H1 (cell line): Measurements from ENCODE around the gene PNMA6A. TPM values are rescaled to one million over a fixed set of nuclear protein-coding genes. Genes with fewer than 3 reads are reported as not detected.
"Not testable (repeated sequence)": the region's sequence is repeated elsewhere in the genome, so short reads cannot be mapped to it uniquely, and the experiment has no call there.

Experiments used
- CTCF ChIA-PET: fragments of 300-600 bp; sonication (Branson Sonifier 250); formaldehyde crosslinking; loops from one replicate; lab custom pipeline; 2021; ENCODE audit not compliant: partially characterized antibody; lab: Charles Lee
- POLR2A ChIA-PET: fragments of 300-600 bp; sonication (Branson Sonifier 250); formaldehyde crosslinking; loops from one replicate; lab custom pipeline; 2021; ENCODE audit warnings: inconsistent platforms; ENCODE audit not compliant: partially characterized antibody; lab: Charles Lee
- DNase-seq, 2 experiments: peaks; one replicate each; pipeline versions ENCODE4 v3.0.0 to v3.0.0-alpha.2; 2010 to 2022; ENCODE audit warnings: low spot score in 2 of 2, low read depth in 1 of 2, mixed read lengths in 1 of 2
- FAIRE-seq: peaks from 2 replicates; lab custom pipeline; 2011; peaks lifted over from hg19 to GRCh38; lab: Jason Lieb, UNC
- H2AFZ ChIP-seq: 2 replicates; pipeline ENCODE4 v1.8.1; 2012; ENCODE audit warnings: low read length, inconsistent platforms
- H2AK5ac ChIP-seq: 2 replicates; pipeline ENCODE4 v1.6.1; 2013; ENCODE audit warnings: low read depth, low read length
- H2BK120ac ChIP-seq: replicated peaks from 2 replicates; pipeline ENCODE3; 2013; ENCODE audit warnings: low read depth, low read length, inconsistent platforms
- H2BK12ac ChIP-seq: 2 replicates; pipeline ENCODE4 v1.6.1; 2013; ENCODE audit warnings: low read depth, low read length
- H2BK15ac ChIP-seq: 2 replicates; pipeline ENCODE4 v1.6.1; 2013; ENCODE audit warnings: low read length
- H2BK20ac ChIP-seq: 2 replicates; pipeline ENCODE4 v1.6.1; 2013; ENCODE audit warnings: low read length
- H2BK5ac ChIP-seq: 2 replicates; pipeline ENCODE4 v1.6.1; 2013; ENCODE audit warnings: low read depth, low read length
- H3K14ac ChIP-seq: 2 replicates; pipeline ENCODE4 v1.6.1; 2013; ENCODE audit warnings: inconsistent platforms; ENCODE audit not compliant: insufficient read length
- H3K18ac ChIP-seq: 2 replicates; pipeline ENCODE4 v1.6.1; 2013; ENCODE audit warnings: low read length; ENCODE audit errors: extremely low read depth
- H3K23ac ChIP-seq: 2 replicates; pipeline ENCODE4 v1.6.1; 2013; ENCODE audit warnings: inconsistent platforms; ENCODE audit not compliant: insufficient read length
- H3K23me2 ChIP-seq: 2 replicates; pipeline ENCODE4 v1.6.1; 2013; ENCODE audit warnings: low read depth, low read length
- H3K27ac ChIP-seq: 2 replicates; pipeline ENCODE4 v1.6.1; 2011; ENCODE audit warnings: low read depth, low read length, inconsistent platforms
- H3K27me3 ChIP-seq, 4 experiments: replicated peaks in 1 of 4; 1 replicate in 1 of 4; 2 replicates in 3 of 4; pipeline versions ENCODE4 v1.6.1 to v1.8.1; 2011 to 2013; ENCODE audit warnings: low read length in 3 of 4, mild to moderate bottlenecking in 3 of 4, inconsistent platforms in 2 of 4, mixed read lengths in 2 of 4, moderate library complexity in 1 of 4; ENCODE audit not compliant: control insufficient read depth in 3 of 4, insufficient read depth in 3 of 4; ENCODE audit errors: extremely low read depth in 1 of 4
- H3K36me3 ChIP-seq, 4 experiments: 2 replicates each; pipeline versions ENCODE4 v1.6.1 to v1.8.1; 2011 to 2013; ENCODE audit warnings: mild to moderate bottlenecking in 4 of 4, low read length in 3 of 4, moderate library complexity in 2 of 4, control low read depth in 1 of 4, inconsistent platforms in 1 of 4; ENCODE audit not compliant: insufficient read depth in 4 of 4, control insufficient read depth in 2 of 4
- H3K4ac ChIP-seq: replicated peaks from 2 replicates; pipeline ENCODE3; 2013; ENCODE audit warnings: low read length, low read depth, mixed read lengths, inconsistent platforms; ENCODE audit not compliant: insufficient read length
- H3K4me1 ChIP-seq, 4 experiments: replicated peaks in 1 of 4; 1 replicate in 1 of 4; 2 replicates in 3 of 4; pipeline versions ENCODE4 v1.6.1 to v1.8.1; 2011 to 2013; ENCODE audit warnings: low read length in 3 of 4, inconsistent platforms in 2 of 4, mixed read lengths in 1 of 4; ENCODE audit not compliant: insufficient read depth in 4 of 4, control insufficient read depth in 3 of 4
- H3K4me2 ChIP-seq, 2 experiments: 2 replicates each; pipeline versions ENCODE4 v1.6.1 to v1.8.1; 2011 to 2013; ENCODE audit warnings: low read depth in 2 of 2, low read length in 2 of 2, control low read depth in 1 of 2, inconsistent platforms in 1 of 2, mild to moderate bottlenecking in 1 of 2; ENCODE audit not compliant: insufficient read depth in 1 of 2
- H3K4me3 ChIP-seq, 4 experiments: fragments of 200-600, 300-600 bp in 1 of 4; sonication (generic), shearing (Covaris generic), sonication (Bioruptor Twin) in 1 of 4; 2 replicates each; pipeline versions ENCODE4 v1.5.1 to v1.8.1; 2011 to 2016; ENCODE audit warnings: low read length in 4 of 4, low read depth in 3 of 4, control low read depth in 2 of 4, inconsistent platforms in 2 of 4, mild to moderate bottlenecking in 2 of 4, mixed read lengths in 1 of 4, moderate library complexity in 1 of 4; ENCODE audit not compliant: insufficient read depth in 2 of 4; ENCODE audit errors: extremely low read depth in 1 of 4
- H3K56ac ChIP-seq: replicated peaks from 2 replicates; pipeline ENCODE3; 2013; ENCODE audit warnings: low read depth, mild to moderate bottlenecking, mixed read lengths, low read length, inconsistent platforms; ENCODE audit not compliant: insufficient read length
- H3K79me1 ChIP-seq: 2 replicates; pipeline ENCODE4 v1.6.1; 2013; ENCODE audit warnings: low read depth, low read length, control low read depth
- H3K79me2 ChIP-seq, 2 experiments: 2 replicates each; pipeline versions ENCODE4 v1.6.1 to v1.8.1; 2012 to 2013; ENCODE audit warnings: low read length in 2 of 2, mild to moderate bottlenecking in 2 of 2, inconsistent platforms in 1 of 2; ENCODE audit not compliant: insufficient read depth in 2 of 2, control insufficient read depth in 1 of 2
- H3K9ac ChIP-seq, 4 experiments: replicated peaks in 1 of 4; 1 replicate in 1 of 4; 2 replicates in 3 of 4; pipeline versions ENCODE4 v1.6.1 to v1.8.1; 2011 to 2013; ENCODE audit warnings: low read depth in 3 of 4, low read length in 3 of 4, control low read depth in 2 of 4, mild to moderate bottlenecking in 2 of 4, moderate library complexity in 2 of 4, inconsistent platforms in 1 of 4; ENCODE audit errors: extremely low read depth in 1 of 4
- H3K9me3 ChIP-seq, 2 experiments: 2 replicates each; pipeline versions ENCODE4 v1.6.1 to v1.8.1; 2012 to 2013; ENCODE audit warnings: mild to moderate bottlenecking in 2 of 2, moderate library complexity in 2 of 2, control low read depth in 1 of 2, inconsistent platforms in 1 of 2, low read depth in 1 of 2, low read length in 1 of 2, mixed read lengths in 1 of 2; ENCODE audit not compliant: insufficient read depth in 2 of 2
- H4K20me1 ChIP-seq, 2 experiments: replicated peaks in 1 of 2; 2 replicates each; pipeline versions ENCODE3 to v1.8.1; 2011 to 2013; ENCODE audit warnings: inconsistent platforms in 2 of 2, low read length in 2 of 2, mild to moderate bottlenecking in 1 of 2; ENCODE audit not compliant: insufficient read depth in 2 of 2, control insufficient read depth in 1 of 2
- H4K5ac ChIP-seq: 2 replicates; pipeline ENCODE4 v1.6.1; 2013; ENCODE audit warnings: low read length, low read depth, mixed read lengths, inconsistent platforms; ENCODE audit not compliant: insufficient read length
- H4K8ac ChIP-seq: 2 replicates; pipeline ENCODE4 v1.8.0; 2013; ENCODE audit warnings: mild to moderate bottlenecking, moderate library complexity, low read length, inconsistent platforms; ENCODE audit not compliant: insufficient read depth; ENCODE audit errors: extremely low read depth
- H4K91ac ChIP-seq: replicated peaks from 2 replicates; pipeline ENCODE3; 2013; ENCODE audit warnings: low read length, mixed read lengths, inconsistent platforms; ENCODE audit not compliant: insufficient read length
- WGBS, 2 experiments: shearing (Covaris generic) in 1 of 2; methylation state at CpG; one replicate each; pipeline versions ENCODE4 v1.1.6 to v1.1.7; 2013 to 2015; ENCODE audit warnings: low lambda C conversion rate in 2 of 2, mixed read lengths in 2 of 2, inconsistent platforms in 1 of 2, low coverage in 1 of 2, missing lambda C conversion rate in 1 of 2; ENCODE audit not compliant: insufficient replicate concordance in 2 of 2, insufficient coverage in 1 of 2, insufficient read length in 1 of 2; ENCODE audit errors: extremely low coverage in 1 of 2, missing lambda C conversion rate in 1 of 2; 5-methylcytosine and 5-hydroxymethylcytosine counted together
- polyA plus RNA-seq, 7 experiments: library from polyadenylated mRNA; depleted of rRNA in 3 of 7; stranded (reverse) in 5 of 7; unstranded in 2 of 7; fragments of >200 nt in 5 of 7; fragments of 200-250 nt in 2 of 7; gene quantifications; 1 replicate in 5 of 7; 2 replicates in 1 of 7; 4 replicates in 1 of 7; pipeline versions ENCODE4 v1.2.1 to v1.2.3, GENCODE V29; 2011 to 2013; ENCODE audit warnings: missing spikeins in 2 of 7, mixed read lengths in 2 of 7
- total RNA-seq: library from RNA; stranded (reverse); fragmentation: NEBNext Ultra II Directional; extraction: Animal tissue kit (Norgen Biotek cat#: 25700); gene quantifications from 2 replicates; pipeline ENCODE4 v1.2.1, GENCODE V29; 2021

PNMA6A gene
- total and polyA plus RNA-seq, 2 of the 8 experiments (the other 6 are each of a cell fraction or from before 2014, with no cell fraction given) = 2.2 to 5.7 TPM

- H4K8ac ChIP-seq, H2BK120ac ChIP-seq, POLR2A ChIA-PET, H4K5ac ChIP-seq, H3K27ac ChIP-seq, H2BK5ac ChIP-seq, H3K4me1 ChIP-seq, H2AK5ac ChIP-seq, FAIRE-seq, H3K23ac ChIP-seq, H2AFZ ChIP-seq, H3K4me3 ChIP-seq, DNase-seq, H2BK12ac ChIP-seq, H3K9ac ChIP-seq, H3K4me2 ChIP-seq, H3K56ac ChIP-seq, H3K18ac ChIP-seq, H3K23me2 ChIP-seq, H2BK15ac ChIP-seq, H3K14ac ChIP-seq, H4K20me1 ChIP-seq, H3K4ac ChIP-seq, H3K36me3 ChIP-seq, H3K79me2 ChIP-seq, H3K79me1 ChIP-seq, H3K27me3 ChIP-seq, H2BK20ac ChIP-seq, H4K91ac ChIP-seq, H3K9me3 ChIP-seq: not testable (repeated sequence)
- 82% methylated on average over 1 of the region's 2 CpGs; no CpG with 5 or more reads in 1 of the 2 experiments for WGBS, 2 experiments
- CTCF ChIA-PET = interaction anchor here (0.7 kb wide), 1 partner anchor 27 kb away, joined by 3 read pairs; no protein-coding TSS in a partner anchor
Measured at GRCh38 chrX:153026501-153026900, 45.8 kb upstream of the PNMA6A start.

GRCh38 chrX:153028487-153028886 is 43.8 kb upstream of the PNMA6A start:
- H3K18ac ChIP-seq, H3K9me3 ChIP-seq, H4K8ac ChIP-seq, POLR2A ChIA-PET, H2BK5ac ChIP-seq, H3K79me2 ChIP-seq, H3K27ac ChIP-seq, H3K79me1 ChIP-seq, H2AK5ac ChIP-seq, H2BK20ac ChIP-seq, H2AFZ ChIP-seq, H3K4me3 ChIP-seq, H2BK12ac ChIP-seq, H4K20me1 ChIP-seq, H3K27me3 ChIP-seq, H3K14ac ChIP-seq, H3K4ac ChIP-seq, H4K91ac ChIP-seq, H3K56ac ChIP-seq, H3K9ac ChIP-seq, H3K4me2 ChIP-seq, H4K5ac ChIP-seq, DNase-seq, H2BK15ac ChIP-seq, H3K23me2 ChIP-seq, H3K23ac ChIP-seq, H3K36me3 ChIP-seq, H3K4me1 ChIP-seq, H2BK120ac ChIP-seq: not testable (repeated sequence)
- CTCF ChIA-PET = interaction anchor here (1.1 kb wide), 1 partner anchor 68 kb away, joined by 4 read pairs; no protein-coding TSS in a partner anchor
- peak; percentile 81 for FAIRE-seq
- WGBS, 2 experiments = no CpG with 5 or more reads among the region's 11 CpGs
